Measurements from ENCODE around the gene AOC2. TPM values are rescaled to one million over a fixed set of nuclear protein-coding genes. Genes with fewer than 3 reads are reported as not detected.

AOC2 gene
- total and polyA plus RNA-seq, 2 experiments from 2014 or later, result 1.1 to 1.3 TPM

DNA sequence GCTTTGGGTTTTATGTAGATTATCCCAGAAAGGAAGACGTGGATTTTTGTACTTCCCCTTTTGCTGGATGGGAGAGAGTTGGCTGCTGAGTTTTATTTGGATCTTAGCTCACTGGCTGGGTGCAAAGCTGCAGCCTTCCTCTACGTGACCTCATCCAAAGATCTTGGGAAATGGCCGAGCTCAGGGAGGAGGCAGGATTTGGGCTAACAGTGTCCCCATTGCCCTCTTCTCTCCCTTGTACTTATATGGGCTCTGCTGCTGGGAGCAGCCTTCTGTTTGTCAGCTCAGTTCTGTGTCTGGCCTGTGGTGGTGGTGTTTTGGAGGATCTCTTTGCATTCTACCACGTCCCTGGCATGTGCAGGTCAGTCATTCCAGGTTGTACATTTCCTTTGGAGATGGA, 8.6 kb downstream of the AOC2 start:
- Histone ChIP-seq H3K79me2 (no peaks in the 10 kb centered on the region), H3K4me2 (no peak overlapping the region), H4K20me1 (ENCODE audit: insufficient read depth, poor library complexity, severe bottlenecking) (no peaks in the 10 kb centered on the region), H3K9me2 (replicated peaks; ENCODE audit: insufficient read depth) (no peaks in the 10 kb centered on the region), H3K4me3 (no peak overlapping the region), H3K4me1 (ENCODE audit: insufficient read depth) (no peaks in the 10 kb centered on the region), H3K27me3 (peaks cover 6% of the 10 kb centered on the region), H3K36me3 (replicated peaks; ENCODE audit: insufficient read depth, low read depth) (no peaks in the 10 kb centered on the region), H3K27ac (no peak overlapping the region), H3K9me3 (ENCODE audit: low read depth) (no peaks in the 10 kb centered on the region), H2AFZ (no peak overlapping the region)
- no peak for TF ChIP-seq EZH2 (IDR thresholded peaks at IDR 0.05; ENCODE audit: borderline replicate concordance)
- TF ChIP-seq CTCF (IDR thresholded peaks at IDR 0.05; ENCODE audit: poor library complexity), result no peak
- TF ChIP-seq EZH2phosphoT487 (IDR thresholded peaks at IDR 0.05; ENCODE audit: low read depth, severe bottlenecking, unreplicated experiment), result no peak
- 77% methylated on average over 4 of the region's 4 CpGs for WGBS (ENCODE audit: low lambda C conversion rate, missing lambda C conversion rate)
- DNase-seq (ENCODE audit: low spot score), result no peak

GRCh38 chr17:42853597-42853967, 9.2 kb downstream of the AOC2 start:
- no peaks in the 10 kb centered on the region for H3K9me3 ChIP-seq (ENCODE audit: low read depth)
- H3K27ac ChIP-seq, result no peak overlapping the region
- H3K9me2 ChIP-seq (replicated peaks; ENCODE audit: insufficient read depth), result no peaks in the 10 kb centered on the region
- no peak for DNase-seq (ENCODE audit: low spot score)
- no peaks in the 10 kb centered on the region for H3K4me1 ChIP-seq (ENCODE audit: insufficient read depth)
- H3K79me2 ChIP-seq, result no peaks in the 10 kb centered on the region
- no peak overlapping the region for H3K4me3 ChIP-seq
- TF ChIP-seq CTCF (IDR thresholded peaks at IDR 0.05; ENCODE audit: poor library complexity) (no peak), EZH2 (IDR thresholded peaks at IDR 0.05; ENCODE audit: borderline replicate concordance) (no peak), EZH2phosphoT487 (IDR thresholded peaks at IDR 0.05; ENCODE audit: low read depth, severe bottlenecking, unreplicated experiment) (no peak)
- WGBS (ENCODE audit: low lambda C conversion rate, missing lambda C conversion rate), result 93% methylated on average over 5 of the region's 5 CpGs
- no peak overlapping the region for H3K4me2 ChIP-seq
- peaks cover 6% of the 10 kb centered on the region for H3K27me3 ChIP-seq
- no peaks in the 10 kb centered on the region for H3K36me3 ChIP-seq (replicated peaks; ENCODE audit: insufficient read depth, low read depth)
- no peak overlapping the region for H2AFZ ChIP-seq
- H4K20me1 ChIP-seq (ENCODE audit: insufficient read depth, poor library complexity, severe bottlenecking), result no peaks in the 10 kb centered on the region

GRCh38 chr17:42853968-42854790, 9.8 kb downstream of the AOC2 start:
- Histone ChIP-seq H3K4me1 (ENCODE audit: insufficient read depth) (no peaks in the 10 kb centered on the region), H2AFZ (no peak overlapping the region), H3K36me3 (replicated peaks; ENCODE audit: insufficient read depth, low read depth) (no peaks in the 10 kb centered on the region), H3K27me3 (peaks cover 6% of the 10 kb centered on the region), H3K9me3 (ENCODE audit: low read depth) (no peaks in the 10 kb centered on the region), H3K4me3 (no peak overlapping the region), H3K27ac (no peak overlapping the region), H3K79me2 (no peaks in the 10 kb centered on the region), H4K20me1 (ENCODE audit: insufficient read depth, poor library complexity, severe bottlenecking) (no peaks in the 10 kb centered on the region), H3K9me2 (replicated peaks; ENCODE audit: insufficient read depth) (no peaks in the 10 kb centered on the region), H3K4me2 (no peak overlapping the region)
- DNase-seq (ENCODE audit: low spot score), result no peak
- 88% methylated on average over 14 of the region's 15 CpGs for WGBS (ENCODE audit: low lambda C conversion rate, missing lambda C conversion rate)
- no peak for TF ChIP-seq CTCF (IDR thresholded peaks at IDR 0.05; ENCODE audit: poor library complexity)
- TF ChIP-seq EZH2phosphoT487 (IDR thresholded peaks at IDR 0.05; ENCODE audit: low read depth, severe bottlenecking, unreplicated experiment), result no peak
- TF ChIP-seq EZH2 (IDR thresholded peaks at IDR 0.05; ENCODE audit: borderline replicate concordance), result no peak

Measured in hepatocyte (in vitro differentiated cells).